Measurements from ENCODE around the gene NUP188.
"Not testable (repeated sequence)": the region's sequence is repeated elsewhere in the genome, so short reads cannot be mapped to it uniquely, and the experiment has no call there.

Gene NUP188

DNA sequence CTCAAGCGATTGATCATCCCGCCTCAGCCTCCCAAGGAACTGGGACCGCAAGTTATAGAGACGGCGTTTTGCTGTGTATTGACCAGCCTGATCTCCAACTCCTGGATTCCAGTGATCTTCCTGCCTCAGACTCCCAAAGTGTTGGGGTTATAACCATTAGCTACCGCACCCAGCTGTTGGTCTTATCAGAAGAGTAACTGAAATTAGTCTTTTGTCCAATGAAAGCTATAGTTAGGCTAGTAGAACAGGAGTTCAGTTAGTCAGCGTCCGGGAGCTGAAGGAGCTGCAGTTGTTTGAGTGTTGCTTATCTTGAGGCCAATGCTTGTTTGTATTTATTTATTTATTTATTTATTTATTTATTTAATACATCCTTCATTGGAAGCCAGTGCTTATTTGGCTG, 85.7 kb downstream of the NUP188 start:
- no peak for DNase-seq

DNA sequence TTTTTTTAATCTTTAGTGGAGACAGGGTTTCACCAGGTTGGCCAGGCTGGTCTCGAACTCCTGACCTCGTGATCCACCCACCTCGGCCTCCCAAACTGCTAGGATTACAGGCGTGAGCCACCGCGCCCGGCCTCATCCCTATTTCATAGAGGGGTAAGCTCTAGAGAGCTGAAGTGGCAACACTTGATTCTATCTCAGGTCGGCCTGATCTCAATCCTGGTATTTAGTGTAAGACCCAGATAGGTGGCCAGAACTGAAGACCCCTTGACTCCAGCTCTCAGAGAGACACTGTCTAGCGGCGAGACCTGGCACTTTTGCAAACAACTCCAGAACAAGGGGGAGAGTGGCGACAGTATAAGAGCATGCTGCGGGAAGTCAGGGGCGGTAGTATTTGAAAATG, 88.3 kb downstream of the NUP188 start:
- not testable (repeated sequence) for DNase-seq

DNA sequence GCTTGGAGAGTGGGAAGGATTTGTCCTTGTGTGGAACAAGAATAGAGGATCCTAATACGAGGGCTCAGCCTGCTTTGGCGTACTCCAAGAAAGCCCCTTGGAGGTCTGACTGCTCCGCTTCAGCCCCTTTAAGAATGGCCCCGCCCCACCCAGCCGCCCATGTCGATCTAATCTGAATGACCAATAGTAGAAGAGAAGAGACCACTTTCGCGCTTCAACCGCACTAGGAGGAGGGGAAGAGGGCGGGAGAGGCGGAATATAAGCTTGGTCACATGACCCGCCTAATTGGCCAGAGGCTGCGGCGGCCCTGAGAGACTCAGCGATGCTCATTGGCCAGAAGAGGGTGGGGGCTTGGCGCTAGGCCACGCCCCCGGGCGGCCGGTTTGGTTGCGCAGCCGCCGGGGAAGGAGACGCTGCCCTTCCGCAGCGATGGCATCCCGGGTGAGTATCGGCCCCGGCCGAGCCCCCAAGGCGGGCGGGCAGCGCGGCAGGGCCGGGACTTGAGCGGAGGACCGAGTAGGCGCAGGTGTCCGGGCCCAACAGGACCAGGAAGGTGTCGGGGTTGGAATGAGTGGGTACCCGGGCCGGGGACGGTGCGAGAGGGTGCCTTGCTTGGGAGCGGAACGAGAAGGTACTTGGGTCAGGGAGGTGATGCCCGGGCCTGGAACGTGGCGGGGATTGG, 88.9 kb downstream of the NUP188 start, which contains the start of gene MIGA2:
Gene MIGA2 (plus strand): TSS at position 386 of the 682 bp plus-strand sequence. CDS start 3,969 bp downstream, outside the sequence.
- peak; percentile 99 for DNase-seq

DNA sequence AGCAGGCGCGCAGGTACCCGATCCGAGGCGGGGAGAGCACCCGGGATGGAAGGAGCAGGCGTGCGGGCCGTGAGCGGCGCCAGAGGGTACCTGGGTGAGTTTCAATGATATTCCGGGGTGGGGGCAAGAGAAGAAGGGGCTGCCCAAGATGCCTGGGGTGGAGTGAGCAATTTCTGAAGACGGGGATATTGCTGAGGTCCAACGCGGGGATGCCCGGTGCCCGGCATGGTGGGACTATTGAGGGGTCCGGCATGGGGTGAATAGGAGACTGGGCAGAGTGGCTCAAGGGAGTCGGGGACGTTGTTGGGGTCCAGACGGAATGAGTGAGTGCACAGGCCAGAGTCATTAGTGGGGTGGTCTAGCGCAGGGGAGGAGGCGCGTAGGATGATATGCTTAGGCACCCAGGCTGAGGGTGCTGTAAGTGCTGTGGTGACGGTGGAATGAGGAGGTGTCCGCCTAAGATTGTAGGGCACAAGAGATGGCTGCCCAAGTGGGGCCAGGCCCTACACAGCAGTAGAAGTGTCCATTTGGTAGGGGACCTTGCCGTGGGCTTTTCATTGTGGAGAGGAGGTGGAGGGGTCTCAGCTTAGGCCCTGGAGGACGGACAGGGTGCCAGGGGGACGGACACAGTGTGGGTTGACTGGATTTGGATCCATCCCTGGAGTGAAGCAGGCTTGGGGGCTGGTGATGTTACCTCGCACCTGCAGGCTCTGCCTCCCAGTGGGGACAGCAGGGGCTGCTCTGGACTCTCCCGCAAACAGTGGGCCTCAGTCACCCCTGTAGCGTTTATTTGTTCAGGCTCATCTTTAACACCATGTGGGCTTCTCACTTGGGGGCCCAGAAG, 89.6 kb downstream of the NUP188 start:
- DNase-seq = no peak

DNA sequence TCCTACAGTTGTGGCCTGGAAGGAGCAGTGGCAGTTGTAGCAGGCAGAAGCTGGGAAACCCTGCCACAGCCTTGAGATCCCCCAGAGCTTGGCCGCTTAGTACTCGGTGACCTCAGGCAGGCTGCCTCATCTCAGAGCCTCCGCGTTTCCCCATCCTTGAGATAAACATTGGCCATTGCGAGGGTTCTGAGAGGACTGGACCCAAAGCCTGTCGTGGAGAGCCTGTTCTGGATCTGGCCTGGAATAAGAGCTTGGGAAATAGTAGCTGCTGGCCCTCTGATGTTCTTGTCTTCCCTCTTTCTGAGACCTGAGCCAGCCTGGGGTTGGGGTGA, 90.2 kb downstream of the NUP188 start:
- no peak for DNase-seq

DNA sequence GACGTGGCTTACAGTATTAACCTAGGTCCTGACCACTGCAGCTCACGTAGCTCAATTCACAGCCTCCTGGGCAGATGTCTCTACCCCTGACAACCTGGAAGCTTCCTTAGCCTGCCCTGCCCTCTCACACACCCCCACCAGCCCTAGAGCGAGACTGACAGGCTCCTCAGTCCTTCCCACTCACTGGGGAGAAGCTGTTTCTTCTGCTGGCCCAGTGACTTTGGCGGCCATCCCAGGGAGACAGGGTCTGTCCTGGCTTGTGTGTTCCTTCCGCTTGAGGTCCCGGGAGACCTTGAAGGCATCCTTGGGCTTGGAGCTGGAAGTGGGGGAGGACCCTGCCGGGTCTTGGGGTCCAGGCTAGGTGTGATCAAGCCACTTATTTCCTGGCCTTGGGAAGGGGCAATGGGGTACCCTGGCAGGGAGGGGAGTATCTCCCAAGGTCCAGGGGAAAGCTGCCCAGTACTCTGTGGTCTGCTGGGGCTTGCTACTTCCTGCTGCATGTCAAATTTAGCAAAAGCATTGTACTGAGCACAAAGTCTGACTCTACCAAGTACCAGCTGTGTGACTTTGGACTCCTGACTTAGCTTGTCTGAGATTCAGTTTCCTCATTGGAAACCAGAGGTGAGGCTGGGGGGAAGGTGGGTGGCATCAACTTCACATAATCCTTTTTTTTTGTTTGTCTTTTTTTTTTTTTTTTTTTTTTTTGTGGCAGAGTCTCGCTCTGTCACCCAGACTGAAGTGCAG, 90.8 kb downstream of the NUP188 start:
- no peak for DNase-seq

DNA sequence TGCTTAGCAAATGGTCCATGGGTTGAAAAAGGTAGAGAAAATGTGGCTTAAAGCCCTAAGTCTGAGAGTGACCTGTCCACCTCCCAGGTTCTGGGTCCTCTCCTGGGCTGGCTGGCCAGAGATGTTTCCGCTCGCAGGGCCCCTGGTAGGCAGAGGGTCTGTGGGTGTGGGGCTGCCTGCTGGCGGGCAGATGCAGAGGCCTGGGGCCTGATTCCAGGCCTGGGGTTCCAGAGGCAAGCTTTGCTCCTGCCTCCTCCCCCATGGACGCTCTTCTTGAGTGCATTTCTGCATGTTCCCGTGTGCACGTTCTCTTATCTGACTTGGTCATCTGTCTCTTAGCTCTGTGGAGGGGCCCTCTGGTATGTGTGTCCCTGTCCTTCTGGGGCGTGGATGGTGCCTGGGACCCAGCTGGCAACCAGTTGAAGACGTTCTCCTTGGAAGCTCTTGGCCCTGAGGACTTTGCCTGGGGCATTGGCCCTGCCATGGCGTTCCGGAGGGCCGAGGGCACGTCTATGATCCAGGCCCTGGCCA, 92.7 kb downstream of the NUP188 start:
- DNase-seq = no peak

DNA sequence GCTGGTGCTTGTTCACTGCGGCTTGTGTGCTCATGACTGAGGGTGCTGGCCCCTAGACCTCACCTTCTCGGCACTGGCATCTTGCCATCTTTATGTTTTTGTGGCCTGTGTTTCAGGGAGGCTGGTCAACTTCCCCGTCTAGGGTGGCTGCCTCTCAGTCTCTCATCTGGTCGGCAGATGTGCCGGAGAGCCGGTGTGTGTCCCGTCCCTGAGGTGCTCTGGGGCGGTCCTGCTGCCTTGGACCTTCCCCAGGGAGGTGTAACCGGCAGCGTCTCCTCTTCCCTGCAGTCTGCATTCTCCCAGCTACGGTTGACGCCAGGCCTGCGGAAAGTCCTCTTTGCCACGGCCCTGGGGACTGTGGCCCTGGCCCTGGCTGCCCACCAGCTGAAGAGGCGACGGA, 94.5 kb downstream of the NUP188 start:
- DNase-seq = no peak

DNA sequence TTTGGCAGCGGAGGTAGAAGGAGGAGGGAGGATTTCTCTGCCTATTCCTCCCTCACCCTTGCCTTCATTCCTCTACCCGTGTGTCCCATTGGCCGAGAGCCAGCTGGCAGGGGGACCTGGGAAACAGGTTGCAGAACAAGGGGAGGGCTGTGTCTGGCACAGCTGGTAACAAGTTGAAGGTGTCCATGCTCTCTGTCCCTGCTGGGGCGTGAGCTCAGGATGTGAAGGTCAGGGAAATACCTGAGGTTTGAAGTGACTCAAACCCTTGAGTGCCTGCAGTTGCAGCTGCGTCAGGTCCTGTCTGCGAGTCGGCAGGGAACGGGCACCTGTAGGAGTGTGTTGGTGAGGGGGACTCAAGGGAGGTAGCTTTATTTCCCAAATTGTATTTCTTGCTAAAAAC, 105.1 kb downstream of the NUP188 start:
- no peak for DNase-seq

DNA sequence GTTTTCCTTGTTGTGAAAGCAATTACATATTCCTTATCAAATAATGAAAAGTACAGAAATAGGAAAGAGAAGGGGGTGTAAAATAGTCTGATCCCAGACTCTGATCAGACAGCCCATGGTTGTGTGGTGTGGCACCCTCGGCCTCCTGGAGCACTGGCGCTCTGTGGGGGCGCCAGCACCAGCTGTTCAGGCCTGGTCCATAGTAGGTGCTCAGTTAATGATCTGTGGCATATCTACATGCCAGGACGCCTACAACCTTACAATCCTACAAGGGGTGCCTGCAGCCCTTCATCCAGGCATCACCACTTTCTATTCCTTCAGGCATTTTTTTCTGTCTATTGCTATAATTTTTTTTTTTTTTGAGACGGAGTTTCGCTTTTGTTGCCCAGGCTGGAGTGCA, 105.5 kb downstream of the NUP188 start:
- no peak for DNase-seq

DNA sequence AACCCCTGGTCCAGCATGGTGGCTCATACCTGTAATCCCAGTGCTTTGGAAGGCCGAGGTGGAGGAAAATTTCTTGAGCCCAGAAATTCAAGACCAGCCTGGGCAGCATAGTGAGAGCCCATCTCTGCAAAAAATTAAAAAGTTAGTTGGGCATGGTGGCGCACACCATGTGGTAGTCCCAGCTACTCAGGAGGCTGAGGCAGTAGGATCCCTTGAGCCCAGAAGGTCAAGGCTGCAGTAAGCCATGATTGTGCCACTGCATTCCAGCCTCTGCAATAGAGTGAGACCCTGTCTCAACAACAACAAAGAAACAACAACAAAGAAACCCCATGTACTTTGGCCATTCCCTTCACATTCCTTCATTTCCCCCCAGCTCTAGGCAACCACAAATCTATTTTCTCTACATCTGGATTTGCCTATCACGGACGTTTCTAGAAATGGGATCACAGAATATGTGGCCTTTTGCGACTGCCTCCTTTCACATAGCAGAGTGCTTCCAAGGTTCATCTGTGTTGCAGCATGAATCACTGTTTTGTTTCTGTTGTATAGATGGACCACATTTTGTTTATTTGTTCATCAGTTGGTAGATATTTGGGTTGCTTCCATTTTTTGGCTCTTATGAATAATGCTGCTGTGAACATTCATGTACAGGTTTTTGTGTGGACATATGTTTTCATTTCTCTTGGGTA, 106.8 kb downstream of the NUP188 start:
- DNase-seq = no peak

Data from amniotic stem cell (primary cell).